ENCODE data around the gene ZNF234.

- TF ChIP-seq CTCF (IDR thresholded peaks at IDR 0.05): no peak
- no peak for TF ChIP-seq POLR2A (IDR thresholded peaks at IDR 0.05)
Measured at GRCh38 chr19:44151491-44151890, 10.1 kb downstream of the ZNF234 start.

All from lower leg skin (tissue), 3 donors.